GM18519 (cell line): ENCODE results near the gene SVEP1.

Experiments
- ATAC-seq: cut with Tn5 transposase; IDR thresholded peaks from one replicate; pipeline ENCODE4 v1.9.1; 2021; ENCODE audit warnings: mild to moderate bottlenecking, moderate library complexity; ENCODE audit not compliant: unreplicated experiment, low FRiP score

The SVEP1 gene

DNA sequence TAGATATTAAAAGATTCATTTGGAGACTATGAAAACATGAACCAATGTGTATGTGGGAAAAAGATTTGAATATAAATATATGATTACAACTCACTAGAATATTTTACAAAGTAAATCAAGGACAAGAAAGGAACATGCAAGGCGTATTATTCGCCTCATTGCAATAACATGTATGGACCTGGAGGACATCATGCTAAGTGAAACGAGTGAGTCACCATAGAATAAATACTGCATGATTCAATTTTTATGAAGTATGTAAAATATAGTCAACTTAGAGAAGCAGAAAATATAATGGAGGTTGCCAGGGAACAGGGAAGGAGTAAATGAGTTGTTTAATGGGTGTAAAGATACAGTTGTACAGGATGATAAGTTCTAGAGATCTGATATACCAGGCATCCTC is 246.8 kb downstream of the SVEP1 start:
- ATAC-seq = no peak

DNA sequence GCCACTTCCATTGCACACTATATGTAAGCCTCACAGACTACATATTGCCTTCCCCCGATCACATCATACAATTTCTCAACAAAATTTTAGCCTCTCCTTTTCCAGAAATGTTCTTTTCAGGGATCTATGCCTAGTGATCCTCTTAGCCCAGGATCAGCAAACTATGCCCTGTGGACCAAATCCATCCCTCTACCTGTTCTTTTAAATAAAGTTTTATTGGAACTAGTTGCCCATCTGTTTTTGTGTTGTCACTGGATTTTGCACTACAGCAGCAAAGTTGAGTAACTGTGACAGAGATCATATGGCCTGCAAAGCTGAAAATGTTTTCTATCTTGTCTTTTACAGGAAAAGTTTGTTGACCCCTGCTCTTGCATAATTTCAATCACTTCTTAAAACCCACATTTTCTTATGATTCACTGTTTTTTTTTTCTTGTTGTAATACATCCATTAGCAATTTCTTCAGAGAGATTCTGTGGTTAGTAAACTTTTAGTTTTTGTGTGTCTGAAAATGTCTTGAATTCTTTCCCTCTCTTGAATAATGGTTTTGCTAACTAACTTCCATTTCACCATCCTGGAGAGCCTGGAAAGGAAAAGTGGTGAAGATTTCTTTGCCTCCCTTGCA is 248.9 kb downstream of the SVEP1 start:
- no peak for ATAC-seq

DNA sequence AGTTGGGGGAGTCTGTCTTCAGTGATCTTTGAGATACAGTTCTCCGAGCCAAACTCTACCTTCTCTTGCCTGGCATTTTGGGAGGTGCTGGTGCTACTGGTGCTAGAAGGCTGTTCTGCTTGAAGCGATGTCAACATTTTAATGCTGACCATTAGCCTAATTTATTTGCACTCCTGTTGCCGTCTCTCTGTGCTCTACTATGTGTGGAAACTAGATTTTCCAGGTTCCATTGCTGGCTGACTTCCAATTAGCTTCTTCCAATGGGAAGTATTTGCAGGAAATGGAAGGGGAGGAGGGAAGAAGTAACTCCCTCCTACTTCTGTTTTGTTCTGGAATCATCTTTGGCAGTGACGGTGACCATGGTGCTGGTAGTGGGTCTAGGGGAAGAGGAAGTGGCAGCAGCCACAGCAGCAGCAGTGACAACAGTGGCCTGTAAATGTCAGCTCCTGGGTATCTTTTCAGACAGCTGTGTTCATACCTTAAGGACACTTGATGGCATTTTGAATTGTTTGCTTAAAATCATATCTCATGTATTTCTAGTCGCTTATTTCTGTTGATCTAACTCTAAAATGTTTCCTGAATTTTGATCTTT is 249.8 kb downstream of the SVEP1 start:
- ATAC-seq = no peak

DNA sequence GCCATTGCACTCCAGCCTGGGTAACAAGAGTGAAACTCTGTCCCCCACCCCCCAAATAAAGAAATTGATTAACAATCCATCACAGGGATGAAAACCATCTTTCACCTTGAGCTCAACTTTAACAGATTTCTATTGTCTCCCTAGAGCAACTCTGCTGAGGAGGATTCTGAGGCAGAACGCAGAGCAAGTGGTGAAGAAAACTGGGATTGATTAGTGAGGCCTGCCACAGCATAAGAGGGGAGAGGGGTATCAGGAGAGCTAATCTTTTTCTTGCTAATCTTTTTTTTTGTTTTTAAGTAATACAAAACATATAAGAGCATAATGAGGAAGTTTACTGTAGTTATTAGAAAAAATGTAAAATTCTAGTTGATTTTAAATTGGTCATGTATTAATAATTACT is 250.8 kb downstream of the SVEP1 start:
- ATAC-seq = no peak

DNA sequence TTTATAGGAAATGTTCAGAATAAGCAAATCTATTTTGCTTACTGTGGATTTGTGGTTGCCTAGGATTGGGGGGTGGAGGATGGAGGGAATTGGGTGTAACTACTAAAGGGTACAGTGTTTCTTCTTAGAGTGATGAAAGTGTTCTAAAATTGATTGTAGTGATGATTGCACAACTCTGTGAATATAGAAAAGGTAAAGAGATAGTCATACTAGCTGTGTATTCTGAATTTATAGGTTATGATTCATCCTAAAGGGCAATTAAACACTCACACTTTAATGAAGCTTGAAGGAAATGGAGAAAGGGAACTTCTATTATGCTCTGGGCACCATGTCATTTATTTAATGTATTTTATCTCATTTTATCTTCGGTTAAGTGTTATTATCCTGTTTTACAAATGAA is 251.8 kb downstream of the SVEP1 start:
- no peak for ATAC-seq

DNA sequence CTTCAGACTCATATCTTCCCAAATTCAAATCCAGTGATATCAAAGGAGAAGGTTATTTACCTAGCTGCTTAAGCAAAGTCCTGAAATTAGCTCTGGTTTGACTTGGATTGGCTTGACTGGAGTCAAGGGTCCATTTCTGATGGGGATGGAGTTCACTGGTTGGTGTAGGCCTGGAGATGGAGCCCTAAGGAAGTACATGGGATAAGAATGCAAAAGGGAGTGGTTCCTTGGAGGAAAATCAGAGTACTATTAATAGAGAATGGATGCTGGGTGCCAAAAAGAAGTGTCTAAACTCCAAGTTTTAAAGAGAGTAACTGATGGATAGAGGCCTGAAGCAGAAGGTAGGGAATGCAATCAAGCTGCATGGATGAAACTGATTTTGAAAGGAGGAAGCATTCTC is 255.7 kb downstream of the SVEP1 start:
- no peak for ATAC-seq

DNA sequence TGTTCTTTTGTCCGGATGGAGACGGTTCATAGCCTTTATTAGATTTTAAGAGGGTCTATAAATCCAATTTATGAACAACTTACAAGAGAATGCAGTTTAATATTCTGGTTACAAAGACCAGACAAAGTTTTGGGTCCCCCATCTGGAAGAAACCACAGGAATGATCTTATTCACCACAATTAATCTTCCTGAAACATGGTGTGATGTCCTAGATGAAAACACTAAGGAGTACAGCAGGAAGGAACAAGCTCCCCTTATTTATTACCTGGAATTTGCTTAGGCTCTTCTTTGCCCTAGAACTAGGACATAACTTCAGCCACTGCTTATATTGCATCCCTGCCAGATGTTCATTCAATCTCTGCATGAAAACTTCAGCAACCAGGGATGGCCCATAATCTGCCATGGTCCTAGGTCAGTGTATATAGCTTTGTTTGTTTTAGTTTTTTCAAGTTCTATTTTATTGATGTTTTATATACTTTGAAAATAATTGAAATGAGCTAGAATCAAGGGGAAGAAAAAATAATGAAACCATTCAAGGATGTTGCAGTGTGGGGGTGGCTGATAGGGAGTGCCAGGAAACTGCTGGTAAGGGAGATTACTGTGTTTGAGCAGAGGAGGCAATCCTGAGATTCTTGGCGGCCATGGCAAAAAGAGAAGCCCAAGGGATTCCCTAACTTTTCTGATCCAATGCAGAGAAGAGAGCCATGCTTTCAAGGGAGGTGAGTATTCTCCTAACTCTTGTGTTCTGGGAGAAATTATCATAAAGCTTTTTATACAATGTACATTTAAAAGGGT is 258.7 kb downstream of the SVEP1 start:
- no peak for ATAC-seq

DNA sequence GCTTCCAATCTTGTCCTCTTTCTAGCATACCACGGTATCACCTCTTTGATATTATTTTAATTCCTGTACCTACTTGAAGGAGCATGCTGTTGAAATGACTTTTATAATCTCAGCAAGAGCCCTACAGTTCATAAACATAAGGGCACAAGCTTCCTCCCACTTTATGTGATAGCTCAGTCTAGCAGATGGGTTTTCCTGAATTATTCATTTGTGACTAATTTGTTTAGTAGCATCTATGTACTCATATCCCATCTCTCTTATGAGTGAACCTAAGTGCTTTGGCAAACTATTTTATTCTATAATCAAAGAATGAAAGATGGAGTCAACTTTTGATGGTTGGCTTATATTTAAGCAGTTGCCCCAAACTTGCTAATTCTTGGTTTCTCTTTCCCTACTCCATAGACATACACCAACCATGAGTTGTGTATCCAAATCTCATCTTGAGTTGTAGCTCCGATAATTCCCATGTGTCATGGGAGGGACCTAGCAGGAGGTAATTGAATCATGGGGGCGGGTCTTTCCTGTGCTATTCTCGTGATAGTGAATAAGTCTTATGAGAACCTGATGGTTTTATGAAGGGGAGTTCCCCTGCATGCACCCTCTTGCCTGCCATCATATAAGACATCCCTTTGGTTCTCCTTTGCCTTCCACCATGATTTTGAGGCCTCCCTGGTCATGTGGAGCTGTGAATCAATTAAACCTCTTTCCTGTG is 259.6 kb downstream of the SVEP1 start:
- no peak for ATAC-seq

DNA sequence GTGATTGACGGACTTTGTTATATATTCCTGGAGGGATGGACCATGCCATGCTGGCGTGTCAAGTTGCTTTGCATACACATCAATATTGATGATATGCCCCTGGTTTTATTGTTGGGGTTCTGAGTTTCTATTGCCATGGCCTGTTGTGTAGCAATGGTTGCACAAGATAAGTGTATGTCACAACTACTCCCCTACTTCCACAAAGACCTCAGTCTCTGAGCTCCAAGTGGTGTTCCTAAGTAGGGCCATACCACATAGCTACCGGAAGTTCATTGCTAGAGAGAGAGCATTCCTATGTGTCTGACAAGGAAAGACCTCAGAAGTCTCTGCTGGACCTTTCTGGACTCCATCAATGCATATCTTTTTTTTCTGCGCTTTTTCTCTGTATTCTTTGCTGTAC is 261.6 kb downstream of the SVEP1 start:
- no peak for ATAC-seq

DNA sequence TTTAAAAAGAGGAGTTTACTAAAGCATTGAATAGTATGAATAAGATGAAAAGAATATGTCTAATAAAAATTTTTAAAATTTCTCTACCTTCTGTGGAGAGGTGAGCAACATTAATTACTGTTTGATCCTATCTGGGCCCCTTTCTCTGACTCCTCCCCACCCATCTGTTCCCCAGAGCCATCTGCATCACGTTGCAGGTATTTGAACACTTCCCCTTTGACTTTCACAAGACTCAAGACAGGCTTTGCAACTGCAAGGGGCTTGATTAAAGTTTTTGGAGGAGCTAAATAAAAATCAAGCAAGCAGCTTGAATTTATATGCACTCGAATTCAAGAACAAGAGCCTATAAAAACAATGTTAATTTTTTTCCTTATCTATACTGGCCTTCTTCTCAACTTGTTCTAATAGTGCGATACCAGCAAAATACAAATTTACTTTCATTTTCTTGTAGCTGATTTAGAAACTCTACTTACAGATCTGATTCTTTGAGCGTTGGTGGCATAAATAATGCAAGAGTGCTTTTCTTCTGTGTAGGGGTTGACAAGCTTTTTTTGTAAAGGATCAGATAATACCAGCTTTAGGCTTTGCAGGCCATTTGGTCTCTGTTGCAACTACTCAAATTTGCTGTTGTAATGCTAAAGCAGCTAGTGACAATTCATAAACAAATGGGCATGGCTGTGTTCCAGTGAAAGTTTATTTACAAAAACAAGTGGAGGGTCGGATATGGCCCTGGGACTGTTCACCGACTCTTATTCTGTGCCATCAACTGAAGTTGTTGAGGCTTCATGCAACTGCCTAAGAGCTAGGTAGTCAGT is 263.1 kb downstream of the SVEP1 start:
- peak; percentile 92 for ATAC-seq
